ENCODE results near the gene CPNE7. TPM values are rescaled to one million over a fixed set of nuclear protein-coding genes. Genes with fewer than 3 reads are reported as not detected.
A peak's percentile ranks its signal among the peaks of the same experiment; 100 is the strongest.

CPNE7 gene
- total and polyA plus RNA-seq, 9 of the 15 experiments (the other 6 are each of a cell fraction or from before 2014, with no cell fraction given) = 0.30 to 73.4 (median 32.7) TPM

GRCh38 chr16:89560378-89561141 is 15.0 kb upstream of the CPNE7 start, which contains the start of gene RPL13 (continued):
- no peak for TF ChIP-seq JUN (IDR thresholded peaks at IDR 0.05; ENCODE audit: borderline replicate concordance, low read depth, low read length)
- TF ChIP-seq JUN (CRISPR knock-in tag; IDR thresholded peaks at IDR 0.05; ENCODE audit: borderline replicate concordance) = peak; percentile 81; the same call in 1 of the 2 replicates
- no peak for TF ChIP-seq WHSC1 (IDR thresholded peaks at IDR 0.05; ENCODE audit: low read length)
- 0 out of 2 replicates have a peak, but pooled peaks have one; percentile 10 for TF ChIP-seq DMBX1 (CRISPR knock-in tag; IDR thresholded peaks at IDR 0.05; ENCODE audit: borderline replicate concordance)
- TF ChIP-seq PCBP1 (IDR thresholded peaks at IDR 0.05; ENCODE audit: low read depth, low read length, poor library complexity, severe bottlenecking) = peak; percentile 86
- TF ChIP-seq ZFP1 (CRISPR knock-in tag; IDR thresholded peaks at IDR 0.05) = no peak; the same call in 1 of the 2 replicates
- peak; percentile 98 for TF ChIP-seq MYC (IDR thresholded peaks at IDR 0.05; ENCODE audit: low read depth, low read length)
- TF ChIP-seq MYC (CRISPR knock-in tag; IDR thresholded peaks at IDR 0.05; ENCODE audit: borderline replicate concordance, low read depth) = peak; percentile 83; the same call in 1 of the 2 replicates
- peak; percentile 84; the same call in 1 of the 2 replicates for TF ChIP-seq SMAD4 (CRISPR knock-in tag; conservative IDR thresholded peaks at IDR 0.05)
- TF ChIP-seq TFAP4 (CRISPR knock-in tag; IDR thresholded peaks at IDR 0.05; ENCODE audit: borderline replicate concordance) = peak; percentile 61
- TF ChIP-seq PTRF (tag; IDR thresholded peaks at IDR 0.05) = no peak
- TF ChIP-seq ZNF511 (CRISPR knock-in tag; IDR thresholded peaks at IDR 0.05) = peak; percentile 75
- TF ChIP-seq XRCC4 (IDR thresholded peaks at IDR 0.05; ENCODE audit: extremely low read depth, insufficient read depth, insufficient read length) = no peak
- TF ChIP-seq TFE3 (CRISPR knock-in tag; IDR thresholded peaks at IDR 0.05) = no peak
- no peak for TF ChIP-seq XRCC3 (IDR thresholded peaks at IDR 0.05)
- TF ChIP-seq STAT5A (IDR thresholded peaks at IDR 0.05; ENCODE audit: borderline replicate concordance, low read length) = no peak
- TF ChIP-seq ZNF184 (CRISPR knock-in tag; IDR thresholded peaks at IDR 0.05) = no peak
- peak; percentile 79 for TF ChIP-seq ETS2 (tag; IDR thresholded peaks at IDR 0.05; ENCODE audit: borderline replicate concordance, poor library complexity, severe bottlenecking)
- no peak for TF ChIP-seq KAT8 (IDR thresholded peaks at IDR 0.05; ENCODE audit: low read depth)
- 0 out of 2 replicates have a peak, but pooled peaks have one; percentile 88 for TF ChIP-seq SRSF1 (IDR thresholded peaks at IDR 0.05; ENCODE audit: low read depth, low read length)
- TF ChIP-seq THRB (CRISPR knock-in tag; conservative IDR thresholded peaks at IDR 0.05) = no peak
- TF ChIP-seq NR2F6 (CRISPR knock-in tag; IDR thresholded peaks at IDR 0.05) = peak; percentile 46; the same call in 1 of the 2 replicates
- TF ChIP-seq MAZ (CRISPR knock-in tag; conservative IDR thresholded peaks at IDR 0.05 in 1 of 2, IDR thresholded peaks at IDR 0.05 in 1 of 2) = peak; percentile 33 to 80; a peak in 3 of 4 replicates

All from K562 (cell line).